GM18870 (cell line): ENCODE data around the gene LRRFIP1.
"Not testable (repeated sequence)": the region's sequence is repeated elsewhere in the genome, so short reads cannot be mapped to it uniquely, and the experiment has no call there.

Experiments used
- ATAC-seq: cut with Tn5 transposase; IDR thresholded peaks from one replicate; pipeline ENCODE4 v1.9.1; 2021; ENCODE audit warnings: moderate library complexity; ENCODE audit not compliant: unreplicated experiment

The LRRFIP1 gene

GRCh38 chr2:237682856-237683670 is 55.7 kb downstream of the LRRFIP1 start:
- ATAC-seq, result no peak

- ATAC-seq, result no peak
These were observed 58.0 kb downstream of the LRRFIP1 start for GRCh38 chr2:237685408-237685807.

DNA sequence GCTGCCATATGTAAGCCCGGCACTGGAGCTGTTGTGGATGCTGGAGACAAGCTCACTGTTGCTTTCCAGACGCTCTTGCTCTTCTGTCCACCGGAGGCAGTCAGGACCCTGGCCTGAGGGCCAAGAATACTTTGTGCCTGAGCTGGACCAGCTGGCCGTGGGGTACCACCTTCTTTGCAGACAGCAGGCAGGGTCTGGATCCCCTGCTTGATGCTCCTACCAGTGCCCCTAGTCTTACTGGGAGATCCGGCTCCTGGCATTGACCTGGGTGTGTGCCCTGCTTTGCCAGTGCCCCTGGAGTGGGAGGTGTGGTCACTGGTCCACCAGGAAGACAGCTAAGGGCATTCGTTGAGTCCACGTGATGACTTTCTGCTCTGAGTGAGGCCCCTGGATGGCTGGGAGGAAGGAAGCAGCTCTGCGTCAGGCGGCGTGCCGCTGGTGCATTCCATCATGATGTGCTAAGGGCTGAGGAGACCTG is 59.3 kb downstream of the LRRFIP1 start:
- no peak for ATAC-seq

- no peak for ATAC-seq
These were observed 60.7 kb downstream of the LRRFIP1 start for GRCh38 chr2:237688081-237688480.

GRCh38 chr2:237688541-237688940 is 61.2 kb downstream of the LRRFIP1 start:
- ATAC-seq, result not testable (repeated sequence)

- no peak for ATAC-seq
These were observed 62.1 kb downstream of the LRRFIP1 start for GRCh38 chr2:237689336-237690131.

DNA sequence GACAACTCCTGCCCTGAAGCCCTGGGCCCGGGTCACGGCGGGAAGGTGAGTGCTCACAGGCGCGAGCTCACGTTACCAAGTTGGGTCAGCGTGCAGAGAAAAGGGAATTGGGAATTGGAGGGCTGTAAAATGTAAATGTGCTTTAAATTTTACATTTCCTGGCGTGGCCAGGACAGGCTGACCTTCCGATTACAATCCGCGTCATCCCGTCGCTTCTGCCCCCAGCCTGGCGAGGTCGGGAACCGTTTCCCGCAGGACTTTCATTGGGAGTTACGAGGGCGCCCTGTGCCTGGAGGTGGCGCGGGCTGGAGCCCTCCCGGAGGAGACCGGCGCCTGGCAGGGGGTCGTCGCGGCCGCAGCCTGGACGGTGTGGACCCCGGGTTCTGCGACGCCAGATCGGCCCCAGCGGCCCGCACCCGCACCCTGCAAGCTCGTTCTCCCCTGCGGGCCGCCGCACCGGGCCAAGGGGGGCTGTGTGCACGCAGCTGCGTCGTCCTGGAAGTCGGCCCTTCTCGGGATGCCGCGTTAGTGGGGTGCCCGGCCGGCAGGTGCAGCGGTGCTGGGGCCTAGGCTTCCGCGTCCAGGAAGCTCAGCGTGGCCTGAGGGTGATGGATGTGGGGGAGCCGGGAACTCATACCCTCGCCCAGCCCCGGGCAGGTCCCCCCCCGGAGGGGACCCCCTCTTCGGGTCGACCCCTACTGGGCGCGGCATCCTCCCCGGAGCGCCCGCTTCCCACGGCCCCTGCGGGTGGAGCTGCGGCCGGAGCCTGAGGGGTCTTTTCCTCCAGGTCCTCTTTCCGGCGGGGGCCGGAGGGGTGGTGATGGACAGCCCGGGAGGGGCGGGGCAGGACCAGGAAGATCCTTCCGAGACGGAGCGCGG is 63.9 kb downstream of the LRRFIP1 start:
- ATAC-seq, result no peak

DNA sequence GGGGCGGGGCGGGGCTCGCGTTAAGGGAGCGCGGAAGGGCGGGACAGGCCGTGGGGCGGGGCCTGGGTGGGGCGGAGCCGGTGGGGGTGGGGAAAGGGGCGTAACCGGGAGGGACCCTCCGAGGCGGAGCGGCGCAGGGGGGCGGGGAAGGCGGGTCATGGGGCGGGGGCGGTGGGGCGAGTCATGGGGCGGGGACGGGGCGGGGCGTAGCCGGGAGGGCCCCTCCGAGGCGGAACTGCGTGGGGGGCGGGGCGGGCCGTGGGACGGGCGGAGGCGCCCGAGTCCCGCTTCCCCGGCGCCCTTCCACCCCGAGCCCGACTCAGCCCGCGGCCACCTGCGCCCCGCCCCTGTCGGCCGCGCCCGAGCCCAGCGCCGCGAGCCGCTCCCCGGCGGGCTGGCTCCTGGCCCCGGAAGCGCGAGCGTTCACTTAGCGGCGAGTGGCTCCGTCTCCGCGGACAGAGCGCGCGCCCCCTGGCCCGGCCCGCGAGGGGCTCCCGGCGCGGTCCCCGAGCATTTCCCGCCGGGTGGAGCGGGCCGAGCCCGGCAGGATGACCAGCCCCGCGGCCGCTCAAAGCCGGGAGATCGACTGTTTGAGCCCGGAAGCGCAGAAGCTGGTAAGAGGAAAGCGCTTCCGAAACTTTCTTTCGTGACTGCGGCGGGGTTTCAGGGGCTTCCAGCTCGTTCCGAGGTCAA is 64.7 kb downstream of the LRRFIP1 start:
- no peak for ATAC-seq

- ATAC-seq, result no peak
These were observed 65.4 kb downstream of the LRRFIP1 start for GRCh38 chr2:237692601-237693290.

DNA sequence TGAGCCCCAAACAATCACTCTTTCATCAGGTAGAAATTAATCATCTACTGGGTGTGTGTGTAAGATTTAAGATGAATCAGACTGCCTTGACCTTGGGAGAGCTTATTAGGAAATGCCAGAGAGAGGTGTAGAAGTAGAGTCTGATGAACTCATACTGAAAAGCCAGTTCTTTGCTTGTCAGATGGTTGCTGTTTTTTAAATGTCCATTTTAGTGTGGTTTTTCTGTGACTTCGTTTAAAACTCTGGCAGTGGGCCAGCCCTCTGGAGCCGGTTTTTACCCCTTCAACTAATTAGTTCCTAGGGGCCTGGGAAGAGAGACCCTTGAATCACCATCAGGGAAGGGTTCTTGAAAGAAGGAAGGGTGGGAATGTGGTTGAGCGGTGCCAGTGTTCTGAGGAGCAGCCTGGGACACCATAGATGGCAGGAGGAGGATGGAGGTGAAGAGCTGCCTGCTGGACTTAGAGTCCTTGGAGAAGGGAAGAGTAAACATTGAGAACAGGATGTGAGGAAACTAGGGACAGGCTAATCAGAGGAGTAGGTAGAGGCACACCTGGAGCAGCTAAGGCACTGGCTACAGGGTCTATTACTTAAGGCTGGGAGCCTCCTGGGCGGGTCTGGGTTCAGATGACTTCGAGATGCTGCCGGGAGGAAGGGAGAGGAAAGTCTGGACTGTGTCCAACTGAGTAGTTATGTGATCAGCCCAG is 66.1 kb downstream of the LRRFIP1 start:
- ATAC-seq, result no peak

DNA sequence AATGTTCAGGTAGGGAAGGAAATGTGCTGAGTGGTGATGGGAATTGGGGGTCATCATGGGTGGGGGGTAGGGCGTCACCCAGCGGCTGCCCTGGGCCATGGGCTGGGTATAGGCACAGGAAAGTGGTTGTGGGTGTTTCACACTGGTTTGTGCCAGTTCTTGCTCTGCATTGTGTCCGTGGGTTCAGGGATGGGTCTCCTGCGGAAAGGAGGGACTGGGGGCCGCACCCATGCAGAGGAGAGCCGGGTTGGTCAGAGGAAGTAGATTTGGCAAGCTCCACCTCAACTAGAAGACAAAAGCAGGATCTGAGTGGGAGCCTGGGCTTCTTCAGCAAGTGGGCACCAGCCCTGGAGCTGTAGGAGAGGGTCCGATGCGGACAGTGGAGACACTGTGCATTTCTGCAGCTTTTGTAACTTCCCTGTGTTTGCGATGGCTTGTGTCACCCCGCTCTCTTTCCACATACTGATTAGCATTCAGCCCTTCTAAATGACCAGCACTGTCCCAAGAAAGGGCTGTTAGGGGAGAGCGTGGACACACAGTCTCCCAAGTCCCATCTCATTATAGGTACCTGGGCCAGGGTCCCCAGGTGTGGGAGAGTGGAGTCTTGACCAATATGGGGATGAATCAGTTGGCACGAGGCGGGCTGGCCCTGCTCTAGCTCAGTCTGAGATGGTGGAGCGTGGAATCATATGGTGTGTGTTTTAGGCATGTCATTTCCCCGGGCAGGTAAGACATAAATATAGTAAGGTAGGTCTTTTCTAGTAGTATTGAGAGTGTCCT is 67.2 kb downstream of the LRRFIP1 start:
- no peak for ATAC-seq

GRCh38 chr2:237695201-237695780 is 67.9 kb downstream of the LRRFIP1 start:
- no peak for ATAC-seq

DNA sequence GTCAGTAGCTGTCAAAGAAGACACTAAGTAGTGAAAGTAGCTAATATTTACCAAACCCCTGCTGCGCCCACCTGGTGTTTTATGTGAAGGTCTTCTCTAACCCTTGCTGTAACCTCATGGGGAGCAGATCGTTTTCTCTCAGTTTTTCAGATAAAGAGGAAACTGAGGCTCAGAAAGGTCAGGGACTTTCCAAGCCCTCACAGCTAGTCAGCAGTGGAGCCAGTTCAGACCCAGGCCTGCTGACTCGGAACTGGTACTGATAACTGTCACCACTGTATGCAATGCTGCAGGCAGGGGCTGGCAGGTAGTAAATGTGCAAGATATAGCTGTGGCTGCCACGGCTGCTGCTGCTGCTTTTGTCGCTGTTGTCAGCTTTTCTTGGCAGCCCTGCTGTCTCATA is 69.1 kb downstream of the LRRFIP1 start:
- ATAC-seq, result peak; percentile 28

- ATAC-seq, result no peak
These were observed 70.4 kb downstream of the LRRFIP1 start for GRCh38 chr2:237697586-237698357.

DNA sequence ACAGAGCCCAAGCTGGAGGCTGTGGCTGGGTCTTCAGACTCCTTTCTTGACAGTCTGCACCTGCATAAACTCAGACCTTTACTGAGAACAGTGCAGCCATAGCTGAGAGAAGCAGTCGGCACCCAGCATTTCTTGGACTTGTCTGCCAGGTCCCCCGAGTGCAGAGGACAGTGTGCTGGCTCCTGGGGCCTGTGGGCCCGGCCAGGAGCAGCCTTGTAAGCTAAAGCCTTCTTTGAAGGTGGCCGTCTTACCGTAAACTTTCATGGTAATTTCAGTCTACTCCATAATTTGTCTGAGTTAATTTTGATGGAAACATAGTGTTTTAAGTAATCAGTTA is 70.9 kb downstream of the LRRFIP1 start:
- no peak for ATAC-seq

- ATAC-seq, result no peak
These were observed 72.6 kb downstream of the LRRFIP1 start for GRCh38 chr2:237699870-237700511.

DNA sequence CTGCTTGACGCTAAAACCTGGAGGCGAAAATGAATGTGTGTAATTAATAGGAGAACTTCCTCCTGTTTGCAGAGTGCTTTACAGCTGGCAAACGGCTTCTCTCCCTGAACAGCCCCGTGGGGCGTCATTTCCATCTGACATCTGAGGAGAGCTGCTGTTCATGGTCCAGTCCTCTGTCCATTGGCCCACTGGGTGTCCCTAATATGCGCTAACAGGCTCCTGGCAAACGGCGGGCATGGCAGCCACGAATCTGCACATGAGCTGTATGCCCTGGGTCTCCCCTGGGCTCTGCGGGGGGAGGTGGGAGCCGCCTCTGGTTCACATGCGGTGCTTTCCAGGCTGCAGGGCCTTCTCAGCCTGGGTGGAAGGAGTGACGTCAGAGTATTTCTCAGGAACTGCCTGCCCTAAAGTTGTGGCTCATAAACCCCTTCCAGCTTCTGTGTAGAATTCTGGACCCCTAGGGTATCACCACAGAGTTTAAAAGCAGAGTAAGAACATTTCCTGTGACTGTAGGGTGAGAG is 73.2 kb downstream of the LRRFIP1 start:
- no peak for ATAC-seq
